Measurements from ENCODE around the gene WDFY4. TPM values are rescaled to one million over a fixed set of nuclear protein-coding genes. Genes with fewer than 3 reads are reported as not detected.

WDFY4 gene
- total and polyA plus RNA-seq, 2 of the 4 experiments (the other 2 are of a cell fraction), result not detected

DNA sequence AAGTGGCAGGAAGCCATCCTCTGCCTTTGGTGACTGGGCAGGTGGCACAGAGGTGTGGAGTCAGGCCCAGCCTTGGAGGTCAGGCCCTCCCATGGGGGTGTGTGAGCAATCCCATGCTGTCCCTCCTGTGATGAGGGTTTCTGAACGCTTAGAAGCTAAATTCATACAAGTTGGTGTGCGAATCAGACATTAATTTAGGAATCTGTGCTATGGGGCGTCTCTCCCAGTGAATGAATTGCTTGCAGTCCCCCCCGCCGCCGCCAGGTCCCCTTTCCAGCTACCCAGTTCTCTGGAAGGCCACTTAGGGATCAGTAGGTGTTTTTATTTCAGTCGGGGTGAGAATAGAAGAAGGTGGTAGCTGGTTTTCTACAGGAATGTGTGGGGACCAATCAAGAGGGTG is 217.4 kb downstream of the WDFY4 start:
- Histone ChIP-seq H3K9ac (ENCODE audit: low read depth, low read length) (no peak overlapping the region), H3K4me3 (ENCODE audit: insufficient read depth, low read depth, low read length) (no peak overlapping the region), H2AK5ac (ENCODE audit: low read depth, low read length) (no peak overlapping the region), H4K20me1 (ENCODE audit: insufficient read depth, low read length) (no peaks in the 10 kb centered on the region), H3K23ac (ENCODE audit: low read depth, low read length) (no peak overlapping the region), H2BK120ac (ENCODE audit: low read depth, low read length) (no peak overlapping the region), H3K79me1 (ENCODE audit: low read depth in 1 of 2, low read length in 2 of 2) (no peaks in the 10 kb centered on the region), H3K4me1 (ENCODE audit: control insufficient read depth, insufficient read depth, low read length) (no peaks in the 10 kb centered on the region), H3K9me1 (ENCODE audit: insufficient read depth, low read length) (no peaks in the 10 kb centered on the region), H2BK15ac (ENCODE audit: low read depth, low read length) (no peak overlapping the region), H3K4ac (ENCODE audit: low read depth, low read length) (no peak overlapping the region), H3K9me3 (ENCODE audit: control insufficient read depth, insufficient read depth, low read length) (no peaks in the 10 kb centered on the region), H4K8ac (ENCODE audit: low read depth in 2 of 2, low read length in 2 of 2) (no peak overlapping the region), H4K91ac (ENCODE audit: insufficient read depth, low read depth, low read length) (no peak overlapping the region), H2BK5ac (ENCODE audit: low read depth, low read length, poor library complexity, severe bottlenecking) (no peak overlapping the region), H3K4me2 (ENCODE audit: low read depth, low read length) (no peak overlapping the region), H3K36me3 (ENCODE audit: control insufficient read depth, insufficient read depth, low read length) (no peaks in the 10 kb centered on the region), H4K5ac (ENCODE audit: low read depth, low read length) (no peak overlapping the region), H3K56ac (ENCODE audit: extremely low read depth, insufficient read depth, low read length) (no peak overlapping the region), H2AK9ac (replicated peaks; ENCODE audit: low read depth, low read length, poor library complexity) (no peak overlapping the region), H2BK20ac (ENCODE audit: low read depth, low read length) (no peak overlapping the region), H3K27ac (ENCODE audit: insufficient read depth, low read length) (no peak overlapping the region), H2AFZ (replicated peaks; ENCODE audit: low read length, poor library complexity) (no peak overlapping the region), H3K27me3 (ENCODE audit: control insufficient read depth, insufficient read depth, low read length) (peaks cover 5% of the 10 kb centered on the region), H3K14ac (replicated peaks; ENCODE audit: low read depth, low read length) (no peak overlapping the region), H3K18ac (ENCODE audit: low read depth, low read length) (no peak overlapping the region)
- ATAC-seq (ENCODE audit: low read depth), result no peak
- intact Hi-C loops (cut with micrococcal nuclease), result no loop called here
- DNase-seq, result no peak
- ChIA-PET CTCF (no interaction called here), POLR2A (ENCODE audit: unreplicated experiment) (no interaction called here)
- dilution Hi-C loops (cut with HindIII; ENCODE audit: low sequenced_read_pairs, unreplicated experiment), result no loop called here
- TF ChIP-seq MXI1 (IDR thresholded peaks at IDR 0.05; ENCODE audit: borderline replicate concordance, low read depth, low read length), result no peak
- no peak for TF ChIP-seq NFE2L2 (IDR thresholded peaks at IDR 0.05; ENCODE audit: low read depth, low read length)
- no peak for TF ChIP-seq RAD21 (IDR thresholded peaks at IDR 0.05; ENCODE audit: low read length)
- TF ChIP-seq RFX5 (IDR thresholded peaks at IDR 0.05; ENCODE audit: low read depth, low read length), result no peak
- TF ChIP-seq, protein P1, sequence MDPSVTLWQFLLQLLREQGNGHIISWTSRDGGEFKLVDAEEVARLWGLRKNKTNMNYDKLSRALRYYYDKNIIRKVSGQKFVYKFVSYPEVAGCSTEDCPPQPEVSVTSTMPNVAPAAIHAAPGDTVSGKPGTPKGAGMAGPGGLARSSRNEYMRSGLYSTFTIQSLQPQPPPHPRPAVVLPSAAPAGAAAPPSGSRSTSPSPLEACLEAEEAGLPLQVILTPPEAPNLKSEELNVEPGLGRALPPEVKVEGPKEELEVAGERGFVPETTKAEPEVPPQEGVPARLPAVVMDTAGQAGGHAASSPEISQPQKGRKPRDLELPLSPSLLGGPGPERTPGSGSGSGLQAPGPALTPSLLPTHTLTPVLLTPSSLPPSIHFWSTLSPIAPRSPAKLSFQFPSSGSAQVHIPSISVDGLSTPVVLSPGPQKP (IDR thresholded peaks at IDR 0.05; ENCODE audit: borderline replicate concordance, low read depth, low read length), result no peak
- no peak for TF ChIP-seq SMC3 (IDR thresholded peaks at IDR 0.05; ENCODE audit: low read depth, low read length)
- no peak for TF ChIP-seq CHD1 (IDR thresholded peaks at IDR 0.05; ENCODE audit: low read depth, low read length)
- TF ChIP-seq, protein P2, sequence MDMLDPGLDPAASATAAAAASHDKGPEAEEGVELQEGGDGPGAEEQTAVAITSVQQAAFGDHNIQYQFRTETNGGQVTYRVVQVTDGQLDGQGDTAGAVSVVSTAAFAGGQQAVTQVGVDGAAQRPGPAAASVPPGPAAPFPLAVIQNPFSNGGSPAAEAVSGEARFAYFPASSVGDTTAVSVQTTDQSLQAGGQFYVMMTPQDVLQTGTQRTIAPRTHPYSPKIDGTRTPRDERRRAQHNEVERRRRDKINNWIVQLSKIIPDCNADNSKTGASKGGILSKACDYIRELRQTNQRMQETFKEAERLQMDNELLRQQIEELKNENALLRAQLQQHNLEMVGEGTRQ (IDR thresholded peaks at IDR 0.05; ENCODE audit: low read depth, low read length), result no peak
- no peak for TF ChIP-seq BHLHE40 (IDR thresholded peaks at IDR 0.05; ENCODE audit: low read depth, low read length)
- whole genome bisulfite sequencing, 2 experiments (ENCODE audit: extremely low coverage in 2 of 2, insufficient read length in 1 of 2), result 60% methylated on average over 1 of the region's 7 CpGs; no CpG with 5 or more reads in 1 of the 2 experiments
- in situ Hi-C loops (cut with MboI; ENCODE audit: low sequenced_read_pairs), result no loop called here
- no TSS peak for BruUV-seq (replicated peaks)

Measured in IMR-90 (cell line).